Keratinocyte (primary cell): ENCODE results near the gene ACTA2.

Experiments
- EZH2 ChIP-seq: IDR thresholded peaks from one replicate; pipeline ENCODE4 v1.6.1; 2012; ENCODE audit warnings: inconsistent platforms, mild to moderate bottlenecking, low read length, moderate library complexity
- TF ChIP-seq, protein P1 (sequence below), 3 experiments: IDR thresholded peaks in 1 of 3; conservative IDR thresholded peaks in 1 of 3; optimal IDR thresholded peaks in 1 of 3; 2 replicates in 2 of 3; 3 replicates in 1 of 3; pipeline versions ENCODE3 to v1.5.1; 2011; ENCODE audit warnings: low read length in 3 of 3, mild to moderate bottlenecking in 3 of 3, moderate library complexity in 2 of 3, control low read depth in 1 of 3, inconsistent platforms in 1 of 3; ENCODE audit not compliant: insufficient read depth in 2 of 3; ENCODE audit errors: extremely low read depth in 1 of 3

DNA sequence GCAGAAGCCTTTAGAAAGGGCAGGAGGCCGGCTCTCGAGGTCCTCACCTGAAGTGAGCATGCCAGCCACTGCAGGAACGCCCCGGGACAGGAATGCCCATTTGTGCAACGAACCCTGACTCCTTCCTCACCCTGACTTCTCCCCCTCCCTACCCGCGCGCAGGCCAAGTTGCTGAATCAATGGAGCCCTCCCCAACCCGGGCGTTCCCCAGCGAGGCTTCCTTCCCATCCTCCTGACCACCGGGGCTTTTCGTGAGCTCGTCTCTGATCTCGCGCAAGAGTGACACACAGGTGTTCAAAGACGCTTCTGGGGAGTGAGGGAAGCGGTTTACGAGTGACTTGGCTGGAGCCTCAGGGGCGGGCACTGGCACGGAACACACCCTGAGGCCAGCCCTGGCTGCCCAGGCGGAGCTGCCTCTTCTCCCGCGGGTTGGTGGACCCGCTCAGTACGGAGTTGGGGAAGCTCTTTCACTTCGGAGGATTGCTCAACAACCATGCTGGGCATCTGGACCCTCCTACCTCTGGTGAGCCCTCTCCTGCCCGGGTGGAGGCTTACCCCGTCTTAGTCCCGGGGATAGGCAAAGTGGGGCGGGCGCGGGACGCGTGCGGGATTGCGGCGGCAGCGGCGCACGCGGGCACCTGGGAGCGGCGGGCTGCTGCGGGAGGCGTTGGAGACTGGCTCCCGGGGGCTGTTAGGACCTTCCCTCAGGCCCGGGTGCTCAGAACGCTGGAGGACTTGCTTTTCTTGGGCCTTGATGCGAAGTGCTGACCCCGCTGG lies 38.0 kb upstream of the ACTA2 start, which contains the start of gene FAS:
- TF ChIP-seq, protein P1, sequence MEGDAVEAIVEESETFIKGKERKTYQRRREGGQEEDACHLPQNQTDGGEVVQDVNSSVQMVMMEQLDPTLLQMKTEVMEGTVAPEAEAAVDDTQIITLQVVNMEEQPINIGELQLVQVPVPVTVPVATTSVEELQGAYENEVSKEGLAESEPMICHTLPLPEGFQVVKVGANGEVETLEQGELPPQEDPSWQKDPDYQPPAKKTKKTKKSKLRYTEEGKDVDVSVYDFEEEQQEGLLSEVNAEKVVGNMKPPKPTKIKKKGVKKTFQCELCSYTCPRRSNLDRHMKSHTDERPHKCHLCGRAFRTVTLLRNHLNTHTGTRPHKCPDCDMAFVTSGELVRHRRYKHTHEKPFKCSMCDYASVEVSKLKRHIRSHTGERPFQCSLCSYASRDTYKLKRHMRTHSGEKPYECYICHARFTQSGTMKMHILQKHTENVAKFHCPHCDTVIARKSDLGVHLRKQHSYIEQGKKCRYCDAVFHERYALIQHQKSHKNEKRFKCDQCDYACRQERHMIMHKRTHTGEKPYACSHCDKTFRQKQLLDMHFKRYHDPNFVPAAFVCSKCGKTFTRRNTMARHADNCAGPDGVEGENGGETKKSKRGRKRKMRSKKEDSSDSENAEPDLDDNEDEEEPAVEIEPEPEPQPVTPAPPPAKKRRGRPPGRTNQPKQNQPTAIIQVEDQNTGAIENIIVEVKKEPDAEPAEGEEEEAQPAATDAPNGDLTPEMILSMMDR (optimal IDR thresholded peaks at IDR 0.05 in 1 of 3, IDR thresholded peaks at IDR 0.05 in 1 of 3, conservative IDR thresholded peaks at IDR 0.05 in 1 of 3; ENCODE audit: extremely low read depth in 1 of 3, insufficient read depth in 2 of 3, low read length in 3 of 3): no peak
- no peak for TF ChIP-seq EZH2
